HEK293T (cell line): Measurements from ENCODE around the gene NFRKB.

ENCODE experiments used
- CTCF ChIA-PET: fragments of 350-600 bp; formaldehyde crosslinking; extraction: SDS; loops from one replicate; lab custom pipeline; 2021; ENCODE audit warnings: antibody characterized with exemption, inconsistent platforms; lab: Yijun Ruan, JAX
- POLR2A ChIA-PET: fragments of 350-600 bp; formaldehyde crosslinking; extraction: SDS; loops from one replicate; lab custom pipeline; 2020; ENCODE audit warnings: antibody characterized with exemption, inconsistent platforms; lab: Yijun Ruan, JAX
- DNase-seq: peaks from one replicate; pipeline ENCODE4 v3.0.0; 2012; ENCODE audit warnings: mixed read lengths; ENCODE audit errors: extremely low spot score
- ARNT ChIP-seq: fragments of 450-650 bp; IDR thresholded peaks from 2 replicates; pipeline ENCODE4 v1.6.1; 2017; ENCODE audit warnings: mild to moderate bottlenecking
- BHLHE40 ChIP-seq: fragments of 450-650 bp; IDR thresholded peaks from 2 replicates; pipeline ENCODE4 v1.6.1; 2016; ENCODE audit warnings: mild to moderate bottlenecking, moderate library complexity, borderline replicate concordance
- CTBP1 ChIP-seq: fragments of 450-650 bp; IDR thresholded peaks from 2 replicates; pipeline ENCODE4 v1.6.1; 2016; ENCODE audit warnings: borderline replicate concordance
- ELF4 ChIP-seq: fragments of 450-650 bp; IDR thresholded peaks from 2 replicates; pipeline ENCODE4 v1.6.1; 2017; ENCODE audit warnings: antibody characterized with exemption
- FOXA1 ChIP-seq: fragments of 450-650 bp; IDR thresholded peaks from 2 replicates; pipeline ENCODE4 v1.6.1; 2016; ENCODE audit warnings: mild to moderate bottlenecking
- FOXK2 ChIP-seq: fragments of 450-650 bp; IDR thresholded peaks from 2 replicates; pipeline ENCODE4 v1.6.1; 2016; ENCODE audit warnings: mild to moderate bottlenecking
- FOXM1 ChIP-seq: fragments of 450-650 bp; IDR thresholded peaks from 2 replicates; pipeline ENCODE4 v1.6.1; 2017; ENCODE audit warnings: mild to moderate bottlenecking, borderline replicate concordance
- HDGF ChIP-seq: fragments of 450-650 bp; IDR thresholded peaks from 2 replicates; pipeline ENCODE4 v1.6.1; 2017; ENCODE audit warnings: antibody characterized with exemption, borderline replicate concordance
- L3MBTL2 ChIP-seq: fragments of 450-650 bp; conservative IDR thresholded peaks from 2 replicates; pipeline ENCODE4 v1.6.1; 2016; ENCODE audit warnings: mild to moderate bottlenecking
- LEF1 ChIP-seq: fragments of 450-650 bp; IDR thresholded peaks from 2 replicates; pipeline ENCODE4 v1.6.1; 2017; ENCODE audit warnings: mild to moderate bottlenecking, borderline replicate concordance
- NFRKB ChIP-seq: fragments of 450-650 bp; IDR thresholded peaks from 2 replicates; pipeline ENCODE4 v1.6.1; 2016; ENCODE audit warnings: mild to moderate bottlenecking, moderate library complexity
- SP1 ChIP-seq: fragments of 450-650 bp; IDR thresholded peaks from 2 replicates; pipeline ENCODE4 v1.6.1; 2017
- SUZ12 ChIP-seq: fragments of 450-650 bp; IDR thresholded peaks from 2 replicates; pipeline ENCODE4 v1.6.1; 2016; ENCODE audit warnings: mild to moderate bottlenecking
- TARDBP ChIP-seq: fragments of 450-650 bp; IDR thresholded peaks from 2 replicates; pipeline ENCODE4 v1.6.1; 2016
- ZNF384 ChIP-seq: fragments of 450-650 bp; IDR thresholded peaks from 2 replicates; pipeline ENCODE4 v1.6.1; 2016
- TF ChIP-seq, protein P1 (sequence below): fragments of 450-650 bp; IDR thresholded peaks from 2 replicates; pipeline ENCODE4 v1.6.1; 2016

NFRKB gene

DNA sequence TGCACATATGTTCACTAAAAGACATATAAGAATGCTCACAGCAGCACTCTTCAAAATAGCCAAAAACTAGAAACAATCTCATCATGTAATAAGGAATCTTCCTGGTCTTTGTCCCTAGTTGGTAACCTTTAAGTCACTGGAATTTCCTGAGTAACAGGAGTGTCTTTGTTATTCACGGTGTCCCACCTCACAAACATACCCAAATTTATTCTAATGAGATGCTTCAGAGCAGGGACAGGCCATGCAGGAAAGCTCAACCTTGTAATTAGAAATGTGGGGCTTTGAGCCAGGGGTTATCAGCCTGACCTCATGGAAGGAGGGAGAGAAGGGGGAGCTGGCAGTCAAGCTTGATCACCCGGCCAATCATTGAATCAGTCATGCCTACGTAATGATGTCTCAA is 40.3 kb upstream of the NFRKB start:
- CTCF ChIA-PET, result no interaction called here

DNA sequence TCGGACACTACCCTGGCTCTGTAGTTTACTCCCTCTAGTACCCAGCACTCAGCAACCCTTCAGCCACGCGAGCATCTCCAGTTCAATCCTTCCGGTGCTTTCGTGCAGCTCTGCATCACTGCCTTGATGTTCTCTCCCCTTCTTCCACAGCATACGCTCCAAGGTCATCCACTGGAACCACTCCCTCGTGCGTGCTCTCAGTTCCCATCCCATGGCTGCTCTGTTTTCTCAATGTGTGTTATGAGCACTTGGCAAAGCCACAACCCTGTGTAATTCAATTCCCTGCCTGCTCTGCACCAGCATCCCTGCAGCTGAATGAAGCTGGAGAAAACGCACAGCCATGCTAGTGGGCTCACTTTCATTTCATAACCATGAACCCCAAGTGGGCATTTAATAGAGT is 38.5 kb upstream of the NFRKB start:
- CTCF ChIA-PET, result no interaction called here
- TF ChIP-seq L3MBTL2 (no peak), HDGF (no peak)
- no peak for DNase-seq
- POLR2A ChIA-PET, result no interaction called here

More for the DNA sequence above, 40.3 kb upstream of the NFRKB start:
- POLR2A ChIA-PET, result no interaction called here
- DNase-seq, result no peak
- TF ChIP-seq HDGF (no peak), TARDBP (no peak)

DNA sequence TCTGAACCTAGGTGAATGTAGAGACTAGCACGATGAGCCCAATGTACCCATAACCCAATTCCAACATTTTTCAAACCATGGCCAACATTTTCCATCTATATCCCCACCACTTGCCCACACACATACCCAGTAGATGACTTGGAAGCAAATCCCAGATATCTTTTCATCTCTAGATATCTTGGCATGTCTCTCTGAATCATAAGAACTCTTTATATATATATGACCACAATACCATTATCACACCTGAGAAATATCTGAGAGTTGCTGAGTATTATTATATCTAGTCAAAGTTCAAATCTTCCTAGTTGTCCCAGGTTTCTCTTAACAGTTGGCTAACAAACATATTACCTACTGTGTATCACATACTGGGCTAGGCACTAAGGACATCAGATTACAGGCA is 37.9 kb upstream of the NFRKB start:
- no peak for DNase-seq
- TF ChIP-seq SP1 (no peak), LEF1 (no peak), BHLHE40 (no peak), SUZ12 (no peak), ZNF384 (no peak), L3MBTL2 (no peak), FOXA1 (no peak), NFRKB (no peak), CTBP1 (no peak)
- POLR2A ChIA-PET, result no interaction called here
- CTCF ChIA-PET, result no interaction called here

DNA sequence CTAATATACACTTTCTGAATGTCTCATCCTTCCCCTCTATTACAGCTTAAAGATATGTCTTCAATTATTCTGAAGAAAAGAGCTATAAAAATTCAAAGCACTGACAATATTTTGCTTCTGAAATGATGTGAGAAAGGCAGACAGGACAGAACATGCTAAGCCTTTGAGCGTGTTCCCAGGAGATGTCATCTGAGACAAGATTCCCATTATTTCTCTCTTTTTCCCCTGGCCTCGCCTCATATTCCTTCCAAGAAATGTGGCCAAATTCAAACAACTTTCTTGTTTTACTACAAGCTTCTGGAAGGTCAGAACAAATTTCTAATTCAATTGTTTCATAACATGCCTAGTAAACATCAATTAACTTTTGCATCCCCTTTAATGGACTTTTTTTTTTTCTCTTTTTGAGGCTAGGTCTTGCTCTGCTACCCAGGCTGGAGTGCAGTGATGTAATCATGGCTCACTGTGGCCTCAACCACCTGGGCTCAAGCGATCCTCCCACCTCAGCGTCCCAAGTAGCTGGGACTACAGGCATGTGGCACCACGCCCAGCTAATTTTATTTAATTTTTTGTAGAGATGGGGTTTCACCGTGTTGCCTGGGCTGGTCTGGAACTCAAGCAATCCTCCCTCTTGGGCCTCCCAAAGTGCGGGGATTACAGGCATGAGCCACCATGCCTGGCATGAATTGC is 37.1 kb upstream of the NFRKB start:
- TF ChIP-seq NFRKB, result no peak
- no peak for TF ChIP-seq FOXA1
- no peak for TF ChIP-seq ARNT
- no peak for TF ChIP-seq HDGF
- TF ChIP-seq TARDBP, result no peak
- TF ChIP-seq FOXK2, result no peak
- no peak for TF ChIP-seq LEF1
- TF ChIP-seq, protein P1, sequence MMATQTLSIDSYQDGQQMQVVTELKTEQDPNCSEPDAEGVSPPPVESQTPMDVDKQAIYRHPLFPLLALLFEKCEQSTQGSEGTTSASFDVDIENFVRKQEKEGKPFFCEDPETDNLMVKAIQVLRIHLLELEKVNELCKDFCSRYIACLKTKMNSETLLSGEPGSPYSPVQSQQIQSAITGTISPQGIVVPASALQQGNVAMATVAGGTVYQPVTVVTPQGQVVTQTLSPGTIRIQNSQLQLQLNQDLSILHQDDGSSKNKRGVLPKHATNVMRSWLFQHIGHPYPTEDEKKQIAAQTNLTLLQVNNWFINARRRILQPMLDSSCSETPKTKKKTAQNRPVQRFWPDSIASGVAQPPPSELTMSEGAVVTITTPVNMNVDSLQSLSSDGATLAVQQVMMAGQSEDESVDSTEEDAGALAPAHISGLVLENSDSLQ, result no peak
- TF ChIP-seq SP1, result no peak
- TF ChIP-seq ZNF384, result no peak
- no peak for TF ChIP-seq CTBP1
- TF ChIP-seq SUZ12, result no peak
- TF ChIP-seq L3MBTL2, result no peak
- TF ChIP-seq ELF4, result no peak
- TF ChIP-seq FOXM1, result no peak
- no peak for TF ChIP-seq BHLHE40
- ChIA-PET CTCF (no interaction called here), POLR2A (no interaction called here)
- DNase-seq, result no peak

DNA sequence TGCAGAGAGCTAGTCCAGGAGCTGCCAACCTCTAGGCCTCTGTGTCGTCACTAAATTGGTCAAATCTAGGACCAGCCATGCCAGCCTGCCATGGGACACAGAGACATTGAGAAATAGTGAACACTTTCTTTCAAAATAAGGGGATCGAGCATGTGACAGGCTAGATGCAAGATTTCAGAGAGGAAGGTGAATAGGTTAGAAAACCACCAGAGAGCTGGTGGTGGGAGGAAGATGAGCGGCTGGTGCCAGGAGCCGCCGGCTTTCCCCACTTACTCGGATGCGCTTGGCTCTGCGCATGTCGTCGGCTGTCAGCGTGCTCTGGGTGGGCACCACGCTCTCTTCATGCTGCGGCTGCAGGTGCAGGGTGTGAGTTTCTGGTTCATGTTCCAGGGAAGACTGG is 35.4 kb upstream of the NFRKB start:
- TF ChIP-seq SP1, result no peak
- TF ChIP-seq, protein P1, result no peak
- TF ChIP-seq NFRKB, result no peak
- no peak for TF ChIP-seq FOXK2
- TF ChIP-seq FOXA1, result no peak
- no peak for TF ChIP-seq BHLHE40
- TF ChIP-seq ZNF384, result no peak
- TF ChIP-seq L3MBTL2, result no peak
- DNase-seq, result no peak
- ChIA-PET CTCF (interaction anchor here (0.9 to 1.1 kb wide), 2 partner anchors 199 to 202 kb away, joined by 3 to 5 read pairs; no protein-coding TSS in a partner anchor), POLR2A (interaction anchor here (0.8 kb wide), 1 partner anchor 71 kb away, joined by 3 read pairs; no protein-coding TSS in a partner anchor)

DNA sequence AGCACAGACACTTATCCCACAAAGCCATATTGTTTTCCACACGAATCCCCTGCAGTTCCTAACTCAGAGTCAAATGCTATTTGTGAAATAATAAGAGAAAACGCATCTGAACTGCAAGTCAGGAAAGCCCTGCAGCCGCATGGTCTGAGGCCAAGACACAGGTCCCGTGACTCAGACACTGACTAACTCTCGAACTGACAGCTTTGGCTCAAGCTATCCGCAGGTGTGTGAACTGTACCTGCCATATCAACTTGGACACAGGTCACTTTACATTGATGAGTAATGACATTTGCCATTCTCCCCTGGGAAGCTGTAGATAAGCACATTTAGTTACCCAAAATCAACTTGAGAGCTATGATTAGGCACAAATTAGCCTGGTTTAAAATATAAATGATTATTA is 34.9 kb upstream of the NFRKB start:
- no peak for DNase-seq
- TF ChIP-seq FOXA1, result no peak
- no peak for TF ChIP-seq LEF1
- TF ChIP-seq ARNT, result no peak
- TF ChIP-seq CTBP1, result no peak
- TF ChIP-seq FOXM1, result no peak
- no peak for TF ChIP-seq ELF4
- no peak for TF ChIP-seq NFRKB
- TF ChIP-seq SUZ12, result no peak
- TF ChIP-seq BHLHE40, result no peak
- TF ChIP-seq L3MBTL2, result no peak
- TF ChIP-seq, protein P1, result no peak
- no peak for TF ChIP-seq TARDBP
- no peak for TF ChIP-seq SP1
- no peak for TF ChIP-seq ZNF384
- TF ChIP-seq HDGF, result no peak
- TF ChIP-seq FOXK2, result no peak
- CTCF ChIA-PET, result interaction anchor here (0.9 to 1.1 kb wide), 2 partner anchors 200 to 202 kb away, joined by 3 to 5 read pairs; no protein-coding TSS in a partner anchor
- POLR2A ChIA-PET, result interaction anchor here (0.8 kb wide), 1 partner anchor 72 kb away, joined by 3 read pairs; no protein-coding TSS in a partner anchor

DNA sequence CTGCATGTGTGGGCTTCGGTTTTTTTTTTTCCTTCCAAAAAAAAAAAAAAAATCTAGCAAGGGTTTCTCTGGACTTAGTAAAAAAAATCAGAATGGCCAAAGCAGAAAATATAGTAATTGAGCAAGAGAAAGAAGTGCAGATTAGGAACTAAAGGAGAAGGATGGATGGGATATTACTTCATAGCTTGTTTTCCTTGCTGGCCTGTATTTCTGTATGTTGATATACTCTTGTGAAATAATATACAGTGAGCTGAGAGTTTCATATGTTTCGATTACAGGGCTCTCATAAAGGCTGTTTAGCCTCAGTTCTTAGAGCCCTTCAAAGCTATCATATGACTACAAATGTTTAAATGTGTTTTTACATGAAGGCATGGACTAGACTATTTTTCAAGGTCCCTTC is 34.3 kb upstream of the NFRKB start:
- no peak for DNase-seq
- ChIA-PET CTCF (no interaction called here), POLR2A (no interaction called here)
- TF ChIP-seq, protein P1, result no peak
- TF ChIP-seq FOXK2 (no peak), SUZ12 (no peak), CTBP1 (no peak), TARDBP (no peak), HDGF (no peak), ZNF384 (no peak), ELF4 (no peak), BHLHE40 (no peak), FOXA1 (no peak), L3MBTL2 (no peak), LEF1 (no peak), FOXM1 (no peak), SP1 (no peak), NFRKB (no peak), ARNT (no peak)
